BLaER1 treated with 17β-estradiol and CSF1 and Interleukin-3, amounts not matched to agents 10 nM and 100 nM (cell line): Measurements from ENCODE around the gene WWOX.

ENCODE experiments used
- H3K27ac ChIP-seq, 11 experiments: shearing (Covaris generic); formaldehyde crosslinking; 2 replicates each; pipeline ENCODE4 v1.8.1; 2022
- H3K27me3 ChIP-seq, 11 experiments: shearing (Covaris generic); formaldehyde crosslinking; 2 replicates each; pipeline ENCODE4 v1.8.1; 2022
- H3K36me3 ChIP-seq, 11 experiments: shearing (Covaris generic); formaldehyde crosslinking; 2 replicates each; pipeline ENCODE4 v1.8.1; 2022
- H3K4me1 ChIP-seq, 10 experiments: shearing (Covaris generic); formaldehyde crosslinking; 2 replicates each; pipeline ENCODE4 v1.8.1; 2022
- H3K4me2 ChIP-seq, 11 experiments: shearing (Covaris generic); formaldehyde crosslinking; 2 replicates each; pipeline ENCODE4 v1.8.1; 2022
- H3K4me3 ChIP-seq, 10 experiments: shearing (Covaris generic); formaldehyde crosslinking; 2 replicates each; pipeline ENCODE4 v1.8.1; 2022
- H3K9ac ChIP-seq, 11 experiments: shearing (Covaris generic); formaldehyde crosslinking; 2 replicates each; pipeline ENCODE4 v1.8.1; 2022
- H3K9me3 ChIP-seq, 11 experiments: shearing (Covaris generic); formaldehyde crosslinking; replicated peaks in 1 of 11; 2 replicates each; pipeline ENCODE4 v1.8.1; 2022
- H4K20me1 ChIP-seq, 11 experiments: shearing (Covaris generic); formaldehyde crosslinking; 2 replicates each; pipeline ENCODE4 v1.8.1; 2022
- Cebpa-rat ChIP-seq, 11 experiments: shearing (Covaris generic); IDR thresholded peaks; 2 replicates each; pipeline ENCODE4 v1.8.1; 2022

Gene WWOX

DNA sequence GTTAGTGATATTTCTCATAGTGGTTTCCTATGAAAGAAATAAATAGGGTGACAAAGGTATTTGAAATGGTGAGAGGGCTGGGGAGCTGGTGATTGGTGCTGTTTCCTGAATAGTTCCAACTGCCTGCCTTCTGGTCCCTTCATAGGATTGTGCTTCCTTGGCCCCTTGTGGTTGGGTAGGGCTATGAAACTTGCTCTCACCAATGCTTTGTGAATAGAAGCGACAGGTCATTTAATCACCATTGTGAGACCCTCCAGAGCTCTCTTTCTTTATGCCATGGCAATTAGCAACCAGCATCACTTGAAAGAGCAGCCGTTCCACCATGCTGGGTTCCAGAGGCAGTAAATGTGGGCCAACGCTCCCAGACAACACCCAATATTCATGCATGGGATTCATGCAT, 23.7 kb upstream of the WWOX start:
- H3K27me3 ChIP-seq = no peaks in the 10 kb centered on the region

DNA sequence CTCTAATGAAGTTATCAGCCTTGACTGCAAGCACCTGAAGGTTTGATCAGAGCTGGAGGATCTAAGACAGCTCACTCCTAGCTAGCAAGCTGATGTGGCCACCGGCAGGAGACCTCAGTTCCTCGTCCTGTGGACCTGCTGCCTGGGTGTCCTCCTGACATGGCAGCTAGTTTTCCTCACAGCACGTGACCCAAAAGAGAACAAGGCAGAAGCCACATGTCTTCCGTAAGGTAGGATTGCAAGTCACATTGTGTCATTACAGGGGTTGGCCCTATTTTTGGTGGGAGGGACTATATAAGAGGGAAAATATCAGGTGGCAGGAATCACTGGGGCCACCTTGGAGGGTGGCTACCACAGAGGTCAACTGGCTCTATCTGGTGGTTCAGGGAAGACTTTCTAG, 18.1 kb upstream of the WWOX start:
- no peak for TF ChIP-seq Cebpa-rat (IDR thresholded peaks at IDR 0.05)

More for the DNA sequence above, 23.7 kb upstream of the WWOX start:
- no peaks in the 10 kb centered on the region for H3K36me3 ChIP-seq
- no peaks in the 10 kb centered on the region for H3K4me1 ChIP-seq
- no peak for TF ChIP-seq Cebpa-rat (IDR thresholded peaks at IDR 0.05)
- no peaks in the 10 kb centered on the region for H4K20me1 ChIP-seq
- H3K9ac ChIP-seq = no peak overlapping the region
- no peak overlapping the region for H3K4me2 ChIP-seq
- no peaks in the 10 kb centered on the region for H3K9me3 ChIP-seq
- no peak overlapping the region for H3K4me3 ChIP-seq
- no peak overlapping the region for H3K27ac ChIP-seq

DNA sequence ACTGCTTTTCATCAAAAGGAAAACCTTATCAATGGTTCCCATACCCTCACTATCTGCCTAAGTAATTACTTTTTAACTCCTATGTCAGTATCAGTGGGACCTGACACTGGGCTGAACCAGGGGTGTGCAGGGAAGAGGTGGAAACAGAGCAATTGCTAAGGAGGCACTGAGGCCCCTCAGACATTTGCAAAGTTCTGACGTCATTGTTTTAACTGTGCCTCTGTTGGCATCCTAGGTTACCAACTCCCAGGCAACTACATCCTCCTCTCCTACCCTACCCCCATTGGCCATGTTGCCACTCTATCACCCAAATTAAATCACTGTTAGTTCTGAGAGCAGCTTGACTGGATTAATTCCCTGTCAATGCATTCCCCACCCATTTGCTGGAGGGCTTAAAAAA, 8.0 kb upstream of the WWOX start:
- Histone ChIP-seq H3K27ac (no peak overlapping the region), H3K9me3 (peaks cover 0 to 8% (median 6%) of the 10 kb centered on the region in 11 experiments; a peak in 11 of 22 replicates), H3K4me1 (no peaks in the 10 kb centered on the region), H3K4me2 (no peak overlapping the region), H3K36me3 (no peaks in the 10 kb centered on the region), H3K27me3 (no peaks in the 10 kb centered on the region), H3K9ac (no peak overlapping the region), H4K20me1 (no peaks in the 10 kb centered on the region), H3K4me3 (no peak overlapping the region)
- TF ChIP-seq Cebpa-rat (IDR thresholded peaks at IDR 0.05) = no peak

More for the DNA sequence above, 18.1 kb upstream of the WWOX start:
- Histone ChIP-seq H3K36me3 (no peaks in the 10 kb centered on the region), H3K27ac (no peak overlapping the region), H3K4me3 (no peak overlapping the region), H3K27me3 (no peaks in the 10 kb centered on the region), H3K4me1 (no peaks in the 10 kb centered on the region), H3K9me3 (no peaks in the 10 kb centered on the region), H3K4me2 (no peak overlapping the region), H4K20me1 (no peaks in the 10 kb centered on the region), H3K9ac (no peak overlapping the region)

DNA sequence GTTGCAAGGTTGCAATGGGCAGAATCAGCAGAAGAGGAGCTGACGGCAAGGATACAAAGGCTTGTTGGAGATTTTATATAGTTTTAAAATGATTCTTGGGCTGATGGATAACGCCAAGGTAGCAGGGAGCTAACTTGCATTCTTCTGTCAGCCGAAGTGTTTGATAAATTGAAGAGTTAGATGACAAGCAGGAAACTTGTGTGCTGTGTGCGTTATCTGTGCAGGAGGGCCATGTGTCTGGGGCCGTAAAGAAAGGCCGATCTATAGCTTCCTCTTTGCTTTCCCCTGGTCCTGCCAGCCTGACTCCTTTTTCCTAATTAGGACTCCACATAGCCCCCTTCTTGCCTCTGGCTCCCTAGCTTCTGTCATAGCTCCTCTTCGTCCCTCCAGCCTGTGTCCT, 6.7 kb upstream of the WWOX start:
- H4K20me1 ChIP-seq = no peaks in the 10 kb centered on the region
- no peaks in the 10 kb centered on the region for H3K36me3 ChIP-seq
- H3K4me3 ChIP-seq = no peak overlapping the region
- H3K27ac ChIP-seq = no peak overlapping the region
- no peaks in the 10 kb centered on the region for H3K4me1 ChIP-seq
- no peak overlapping the region for H3K9ac ChIP-seq
- H3K9me3 ChIP-seq = peaks cover 0 to 10% (median 6%) of the 10 kb centered on the region in 11 experiments; a peak in 11 of 22 replicates
- no peak overlapping the region for H3K4me2 ChIP-seq
- H3K27me3 ChIP-seq = no peaks in the 10 kb centered on the region
- no peak for TF ChIP-seq Cebpa-rat (IDR thresholded peaks at IDR 0.05)

DNA sequence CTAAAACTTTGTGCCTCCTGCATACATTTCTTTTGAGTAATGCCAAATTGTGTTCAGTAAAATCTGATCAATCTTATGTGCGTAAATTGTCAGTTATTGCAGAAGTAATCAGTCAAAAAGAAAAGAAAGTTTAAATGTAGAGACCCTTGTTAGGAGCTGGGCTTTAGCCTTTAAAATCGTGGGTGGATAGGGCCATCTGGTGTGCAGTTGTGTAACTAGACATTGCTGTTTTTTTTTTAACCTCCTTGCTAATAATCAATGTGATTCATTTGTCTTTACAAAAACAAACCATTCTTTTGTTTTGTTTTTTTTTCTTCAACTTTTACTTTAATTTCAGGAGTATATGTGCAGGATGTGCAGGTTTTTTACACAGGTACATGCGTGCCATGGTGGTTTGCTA, 5.3 kb upstream of the WWOX start:
- H3K9ac ChIP-seq = no peak overlapping the region
- H3K27me3 ChIP-seq = no peaks in the 10 kb centered on the region
- H3K4me1 ChIP-seq = peaks cover 0 to 6% (median 5%) of the 10 kb centered on the region in 10 experiments; a peak in 10 of 20 replicates
- no peak overlapping the region for H3K4me2 ChIP-seq
- no peak overlapping the region for H3K27ac ChIP-seq
- TF ChIP-seq Cebpa-rat (IDR thresholded peaks at IDR 0.05) = no peak
- H4K20me1 ChIP-seq = no peaks in the 10 kb centered on the region
- H3K9me3 ChIP-seq = peaks cover 0 to 10% (median 6%) of the 10 kb centered on the region in 11 experiments; a peak in 11 of 22 replicates
- H3K4me3 ChIP-seq = no peak overlapping the region
- H3K36me3 ChIP-seq = no peaks in the 10 kb centered on the region

DNA sequence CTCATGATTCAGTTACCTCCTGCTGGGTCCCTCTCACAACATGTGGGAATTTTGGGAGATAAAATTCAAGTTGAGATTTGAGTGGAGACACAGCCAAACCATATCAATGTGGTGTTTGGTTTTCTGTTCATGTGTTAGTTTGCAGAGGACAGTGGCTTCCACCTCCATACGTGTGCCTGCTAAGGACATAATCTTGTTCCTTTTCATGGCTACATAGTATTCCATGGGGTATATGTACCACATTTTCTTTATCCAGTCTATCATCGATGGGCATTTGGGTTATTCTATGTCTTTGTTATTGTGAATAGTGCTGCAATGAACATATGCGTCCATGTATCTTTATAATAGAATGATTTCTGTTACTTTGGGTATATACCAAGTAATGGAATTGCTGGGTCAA, 4.5 kb upstream of the WWOX start:
- peaks cover 0 to 10% (median 6%) of the 10 kb centered on the region in 11 experiments; a peak in 11 of 22 replicates for H3K9me3 ChIP-seq
- H3K27ac ChIP-seq = no peak overlapping the region
- H3K36me3 ChIP-seq = no peaks in the 10 kb centered on the region
- peaks cover 0 to 7% (median 5%) of the 10 kb centered on the region in 10 experiments; a peak in 14 of 20 replicates for H3K4me1 ChIP-seq
- no peaks in the 10 kb centered on the region for H3K27me3 ChIP-seq
- TF ChIP-seq Cebpa-rat (IDR thresholded peaks at IDR 0.05) = no peak
- H3K4me3 ChIP-seq = no peak overlapping the region
- no peak overlapping the region for H3K4me2 ChIP-seq
- H4K20me1 ChIP-seq = no peaks in the 10 kb centered on the region
- H3K9ac ChIP-seq = no peak overlapping the region

DNA sequence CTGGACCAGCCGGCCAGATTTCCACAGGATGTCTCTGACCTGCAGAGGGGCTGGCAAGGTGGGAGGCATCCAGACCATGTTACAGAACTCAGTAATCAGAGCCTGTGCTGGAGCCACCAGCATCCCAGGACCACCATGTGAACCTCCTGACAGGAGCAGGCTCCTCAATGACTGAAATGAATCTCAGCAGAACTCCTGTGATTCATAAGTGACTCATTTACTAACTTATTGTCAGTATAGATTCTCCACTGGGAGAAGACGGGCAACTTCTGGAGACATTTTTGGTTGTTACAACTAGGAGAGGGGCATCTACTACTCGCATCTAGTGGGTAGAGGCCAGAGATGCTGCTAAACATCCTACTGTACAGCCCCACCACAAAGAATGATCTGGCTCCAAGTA, 3.1 kb upstream of the WWOX start:
- H3K36me3 ChIP-seq = no peaks in the 10 kb centered on the region
- no peaks in the 10 kb centered on the region for H3K27me3 ChIP-seq
- H3K4me1 ChIP-seq = peaks cover 7 to 14% (median 13%) of the 10 kb centered on the region in 10 experiments; a peak in 19 of 20 replicates
- no peak for TF ChIP-seq Cebpa-rat (IDR thresholded peaks at IDR 0.05)
- H3K4me3 ChIP-seq = no peak overlapping the region
- no peak overlapping the region for H3K4me2 ChIP-seq
- H3K27ac ChIP-seq = no peak overlapping the region
- H4K20me1 ChIP-seq = no peaks in the 10 kb centered on the region
- peaks cover 0 to 10% (median 6%) of the 10 kb centered on the region in 11 experiments; a peak in 11 of 22 replicates for H3K9me3 ChIP-seq
- H3K9ac ChIP-seq = no peak overlapping the region

DNA sequence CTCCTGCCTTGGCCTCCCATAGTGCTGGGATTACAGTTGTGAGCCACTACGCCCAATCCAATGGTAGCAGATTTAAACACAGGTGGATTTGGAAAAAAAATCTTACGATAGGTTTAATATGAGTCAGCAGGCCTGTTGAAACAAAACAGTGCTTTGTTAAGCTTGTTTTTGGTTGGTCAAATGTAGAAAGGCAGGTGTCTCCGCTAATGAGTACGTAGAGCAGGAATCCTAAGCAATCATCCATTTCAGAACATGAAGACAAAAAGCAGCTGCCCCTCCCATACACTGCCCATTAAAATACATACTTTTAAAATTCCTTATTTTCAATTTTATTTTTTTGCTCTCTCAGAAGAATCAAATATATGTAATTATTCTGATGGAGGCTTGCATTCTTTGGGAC, 1.9 kb upstream of the WWOX start:
- Histone ChIP-seq H3K27ac (no peak overlapping the region), H3K4me1 (peaks cover 7 to 20% (median 13%) of the 10 kb centered on the region in 10 experiments; a peak in 19 of 20 replicates), H3K4me2 (no peak overlapping the region), H3K9me3 (peaks cover 0 to 10% (median 6%) of the 10 kb centered on the region in 11 experiments; a peak in 11 of 22 replicates), H3K9ac (no peak overlapping the region), H3K27me3 (no peaks in the 10 kb centered on the region), H3K4me3 (no peak overlapping the region), H4K20me1 (peaks cover 0 to 8% (median 0%) of the 10 kb centered on the region in 11 experiments; a peak in 5 of 22 replicates), H3K36me3 (no peaks in the 10 kb centered on the region)
- no peak for TF ChIP-seq Cebpa-rat (IDR thresholded peaks at IDR 0.05)

DNA sequence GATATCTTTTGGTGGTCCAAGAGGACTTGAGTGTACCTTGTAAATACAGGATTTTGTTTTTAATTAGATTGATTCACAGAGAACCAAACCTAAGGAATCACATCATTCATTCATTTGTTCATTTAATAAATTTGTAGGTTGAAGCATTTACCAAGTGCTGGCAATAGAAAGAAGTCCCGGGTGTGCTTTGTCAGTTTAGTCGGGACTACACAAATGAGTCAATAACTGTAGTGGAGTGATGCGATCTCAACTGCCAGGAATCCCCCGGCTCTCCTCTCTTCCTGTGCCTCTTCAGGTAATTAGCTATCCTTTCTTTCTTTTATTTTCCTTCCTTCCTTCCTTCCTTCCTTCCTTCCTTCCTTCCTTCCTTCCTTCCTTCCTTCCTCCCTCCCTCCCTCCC, 1.4 kb upstream of the WWOX start:
- TF ChIP-seq Cebpa-rat (IDR thresholded peaks at IDR 0.05) = no peak
- Histone ChIP-seq H3K27ac (no peak overlapping the region), H3K36me3 (no peaks in the 10 kb centered on the region), H4K20me1 (peaks cover 0 to 11% (median 0%) of the 10 kb centered on the region in 11 experiments; a peak in 7 of 22 replicates), H3K4me2 (no peak overlapping the region), H3K27me3 (no peaks in the 10 kb centered on the region), H3K9me3 (peaks cover 0 to 10% (median 6%) of the 10 kb centered on the region in 11 experiments; a peak in 11 of 22 replicates), H3K9ac (no peak overlapping the region), H3K4me1 (peaks cover 7 to 20% (median 13%) of the 10 kb centered on the region in 10 experiments; a peak in 19 of 20 replicates), H3K4me3 (no peak overlapping the region)
